Measurements from ENCODE around the gene TBXAS1.

DNA sequence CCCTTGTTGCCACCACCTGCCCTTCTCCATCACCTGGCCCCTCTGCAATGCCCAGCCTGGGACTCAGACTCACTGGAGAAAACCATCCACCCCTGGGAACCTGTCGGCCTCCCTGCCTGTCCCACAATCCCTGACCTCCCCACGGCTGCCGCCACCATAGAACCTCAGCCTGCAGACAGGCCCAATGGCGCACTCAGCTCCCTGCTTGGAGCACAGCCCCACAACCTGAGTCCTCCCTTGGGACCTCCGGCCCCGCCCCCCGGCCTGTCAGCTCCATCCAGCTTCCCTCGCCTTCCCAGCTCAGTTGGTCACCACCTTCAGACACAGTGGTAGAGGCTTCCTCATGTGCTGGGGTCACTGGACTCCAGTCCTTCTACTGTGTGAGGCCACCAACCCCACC is 192.5 kb downstream of the TBXAS1 start:
- TF ChIP-seq, protein P1, sequence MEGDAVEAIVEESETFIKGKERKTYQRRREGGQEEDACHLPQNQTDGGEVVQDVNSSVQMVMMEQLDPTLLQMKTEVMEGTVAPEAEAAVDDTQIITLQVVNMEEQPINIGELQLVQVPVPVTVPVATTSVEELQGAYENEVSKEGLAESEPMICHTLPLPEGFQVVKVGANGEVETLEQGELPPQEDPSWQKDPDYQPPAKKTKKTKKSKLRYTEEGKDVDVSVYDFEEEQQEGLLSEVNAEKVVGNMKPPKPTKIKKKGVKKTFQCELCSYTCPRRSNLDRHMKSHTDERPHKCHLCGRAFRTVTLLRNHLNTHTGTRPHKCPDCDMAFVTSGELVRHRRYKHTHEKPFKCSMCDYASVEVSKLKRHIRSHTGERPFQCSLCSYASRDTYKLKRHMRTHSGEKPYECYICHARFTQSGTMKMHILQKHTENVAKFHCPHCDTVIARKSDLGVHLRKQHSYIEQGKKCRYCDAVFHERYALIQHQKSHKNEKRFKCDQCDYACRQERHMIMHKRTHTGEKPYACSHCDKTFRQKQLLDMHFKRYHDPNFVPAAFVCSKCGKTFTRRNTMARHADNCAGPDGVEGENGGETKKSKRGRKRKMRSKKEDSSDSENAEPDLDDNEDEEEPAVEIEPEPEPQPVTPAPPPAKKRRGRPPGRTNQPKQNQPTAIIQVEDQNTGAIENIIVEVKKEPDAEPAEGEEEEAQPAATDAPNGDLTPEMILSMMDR (IDR thresholded peaks at IDR 0.05), result no peak
- TF ChIP-seq POLR2A (IDR thresholded peaks at IDR 0.05), result no peak

All from transverse colon (tissue), 3 donors.